ENCODE data around the gene DUSP15.

DUSP15 gene

GRCh38 chr20:31823360-31824124, 46.8 kb downstream of the DUSP15 start:
- TF ChIP-seq GLIS3 (CRISPR knock-in tag; IDR thresholded peaks at IDR 0.05) (no peak), ESRRG (CRISPR knock-in tag; IDR thresholded peaks at IDR 0.05) (no peak), ARNTL (CRISPR knock-in tag; IDR thresholded peaks at IDR 0.05; ENCODE audit: borderline replicate concordance, low read depth) (no peak), RARB (CRISPR knock-in tag; IDR thresholded peaks at IDR 0.05) (no peak), POU6F1 (CRISPR knock-in tag; IDR thresholded peaks at IDR 0.05; ENCODE audit: borderline replicate concordance, low read depth) (no peak)
- ATAC-seq, result no peak

- TF ChIP-seq ZC3H10 (CRISPR knock-in tag; IDR thresholded peaks at IDR 0.05), result no peak
- ATAC-seq, result peak; percentile 94
These were observed 47.7 kb downstream of the DUSP15 start for GRCh38 chr20:31822421-31823330.

DNA sequence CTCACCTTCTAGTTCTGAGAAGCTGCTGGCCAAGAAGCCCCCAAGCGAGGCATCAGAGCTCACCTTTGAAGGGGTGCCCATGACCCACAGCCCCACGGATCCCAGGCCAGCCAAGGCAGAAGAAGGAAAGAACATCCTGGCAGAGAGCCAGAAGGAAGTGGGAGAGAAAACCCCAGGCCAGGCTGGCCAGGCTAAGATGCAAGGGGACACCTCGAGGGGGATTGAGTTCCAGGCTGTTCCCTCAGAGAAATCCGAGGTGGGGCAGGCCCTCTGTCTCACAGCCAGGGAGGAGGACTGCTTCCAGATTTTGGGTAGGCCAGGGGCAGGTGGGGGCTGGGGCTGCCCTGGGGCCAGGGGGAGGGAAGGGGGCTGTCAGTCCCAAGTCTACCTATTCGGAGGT, 48.9 kb downstream of the DUSP15 start:
- no peak for ATAC-seq
- TF ChIP-seq ZNF70 (CRISPR knock-in tag; IDR thresholded peaks at IDR 0.05) (no peak), TOX (CRISPR knock-in tag; IDR thresholded peaks at IDR 0.05; ENCODE audit: borderline replicate concordance) (no peak), ZFP3 (CRISPR knock-in tag; IDR thresholded peaks at IDR 0.05) (no peak), RARB (CRISPR knock-in tag; IDR thresholded peaks at IDR 0.05) (no peak), BACH2 (CRISPR knock-in tag; IDR thresholded peaks at IDR 0.05; ENCODE audit: borderline replicate concordance) (no peak), POU6F1 (CRISPR knock-in tag; IDR thresholded peaks at IDR 0.05; ENCODE audit: borderline replicate concordance, low read depth) (no peak)

- TF ChIP-seq RARB (CRISPR knock-in tag; IDR thresholded peaks at IDR 0.05), result no peak
- ATAC-seq, result no peak
These were observed 50.1 kb downstream of the DUSP15 start for GRCh38 chr20:31820228-31820627.

GRCh38 chr20:31819083-31819784, 51.1 kb downstream of the DUSP15 start, which contains the start of gene MYLK2:
MYLK2 (plus strand) TSS chr20:31819356; CDS start chr20:31819581, 225 bp downstream.
- no peak for TF ChIP-seq CSDC2 (CRISPR knock-in tag; IDR thresholded peaks at IDR 0.05)
- no peak for TF ChIP-seq ZNF8 (CRISPR knock-in tag; IDR thresholded peaks at IDR 0.05)
- TF ChIP-seq ZFP30 (CRISPR knock-in tag; IDR thresholded peaks at IDR 0.05), result no peak
- TF ChIP-seq, protein P1, sequence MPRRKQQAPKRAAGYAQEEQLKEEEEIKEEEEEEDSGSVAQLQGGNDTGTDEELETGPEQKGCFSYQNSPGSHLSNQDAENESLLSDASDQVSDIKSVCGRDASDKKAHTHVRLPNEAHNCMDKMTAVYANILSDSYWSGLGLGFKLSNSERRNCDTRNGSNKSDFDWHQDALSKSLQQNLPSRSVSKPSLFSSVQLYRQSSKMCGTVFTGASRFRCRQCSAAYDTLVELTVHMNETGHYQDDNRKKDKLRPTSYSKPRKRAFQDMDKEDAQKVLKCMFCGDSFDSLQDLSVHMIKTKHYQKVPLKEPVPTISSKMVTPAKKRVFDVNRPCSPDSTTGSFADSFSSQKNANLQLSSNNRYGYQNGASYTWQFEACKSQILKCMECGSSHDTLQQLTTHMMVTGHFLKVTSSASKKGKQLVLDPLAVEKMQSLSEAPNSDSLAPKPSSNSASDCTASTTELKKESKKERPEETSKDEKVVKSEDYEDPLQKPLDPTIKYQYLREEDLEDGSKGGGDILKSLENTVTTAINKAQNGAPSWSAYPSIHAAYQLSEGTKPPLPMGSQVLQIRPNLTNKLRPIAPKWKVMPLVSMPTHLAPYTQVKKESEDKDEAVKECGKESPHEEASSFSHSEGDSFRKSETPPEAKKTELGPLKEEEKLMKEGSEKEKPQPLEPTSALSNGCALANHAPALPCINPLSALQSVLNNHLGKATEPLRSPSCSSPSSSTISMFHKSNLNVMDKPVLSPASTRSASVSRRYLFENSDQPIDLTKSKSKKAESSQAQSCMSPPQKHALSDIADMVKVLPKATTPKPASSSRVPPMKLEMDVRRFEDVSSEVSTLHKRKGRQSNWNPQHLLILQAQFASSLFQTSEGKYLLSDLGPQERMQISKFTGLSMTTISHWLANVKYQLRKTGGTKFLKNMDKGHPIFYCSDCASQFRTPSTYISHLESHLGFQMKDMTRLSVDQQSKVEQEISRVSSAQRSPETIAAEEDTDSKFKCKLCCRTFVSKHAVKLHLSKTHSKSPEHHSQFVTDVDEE (CRISPR knock-in tag; IDR thresholded peaks at IDR 0.05), result no peak
- TF ChIP-seq POU6F1 (CRISPR knock-in tag; IDR thresholded peaks at IDR 0.05; ENCODE audit: borderline replicate concordance, low read depth), result no peak
- no peak for ATAC-seq

All from SK-N-SH treated with all-trans-retinoic acid at 6 μM for 48 hours (cell line).